ENCODE results near the gene BPIFB1.

BPIFB1 gene

DNA sequence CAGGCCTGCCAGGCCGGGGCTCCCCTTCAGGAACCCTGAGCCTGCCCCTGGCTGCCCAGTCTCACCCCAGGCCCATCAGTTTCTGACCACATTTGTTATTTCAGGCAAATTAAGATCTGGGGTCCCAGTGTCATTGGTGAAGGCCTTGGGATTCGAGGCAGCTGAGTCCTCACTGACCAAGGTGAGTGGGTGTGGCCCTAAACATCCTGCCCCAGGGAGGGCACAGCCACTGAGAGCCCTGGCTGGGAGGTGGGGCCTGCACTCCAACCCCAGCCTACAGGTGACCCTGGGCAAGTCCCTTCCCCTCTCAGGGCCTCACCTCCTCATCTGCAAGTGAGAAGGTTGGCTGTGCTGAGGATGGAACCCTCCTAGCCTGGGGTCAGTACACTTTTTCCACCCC lies 23.8 kb downstream of the BPIFB1 start:
- H3K27ac ChIP-seq: no peak overlapping the region
- TF ChIP-seq, protein P1, sequence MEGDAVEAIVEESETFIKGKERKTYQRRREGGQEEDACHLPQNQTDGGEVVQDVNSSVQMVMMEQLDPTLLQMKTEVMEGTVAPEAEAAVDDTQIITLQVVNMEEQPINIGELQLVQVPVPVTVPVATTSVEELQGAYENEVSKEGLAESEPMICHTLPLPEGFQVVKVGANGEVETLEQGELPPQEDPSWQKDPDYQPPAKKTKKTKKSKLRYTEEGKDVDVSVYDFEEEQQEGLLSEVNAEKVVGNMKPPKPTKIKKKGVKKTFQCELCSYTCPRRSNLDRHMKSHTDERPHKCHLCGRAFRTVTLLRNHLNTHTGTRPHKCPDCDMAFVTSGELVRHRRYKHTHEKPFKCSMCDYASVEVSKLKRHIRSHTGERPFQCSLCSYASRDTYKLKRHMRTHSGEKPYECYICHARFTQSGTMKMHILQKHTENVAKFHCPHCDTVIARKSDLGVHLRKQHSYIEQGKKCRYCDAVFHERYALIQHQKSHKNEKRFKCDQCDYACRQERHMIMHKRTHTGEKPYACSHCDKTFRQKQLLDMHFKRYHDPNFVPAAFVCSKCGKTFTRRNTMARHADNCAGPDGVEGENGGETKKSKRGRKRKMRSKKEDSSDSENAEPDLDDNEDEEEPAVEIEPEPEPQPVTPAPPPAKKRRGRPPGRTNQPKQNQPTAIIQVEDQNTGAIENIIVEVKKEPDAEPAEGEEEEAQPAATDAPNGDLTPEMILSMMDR (conservative IDR thresholded peaks at IDR 0.05): no peak

DNA sequence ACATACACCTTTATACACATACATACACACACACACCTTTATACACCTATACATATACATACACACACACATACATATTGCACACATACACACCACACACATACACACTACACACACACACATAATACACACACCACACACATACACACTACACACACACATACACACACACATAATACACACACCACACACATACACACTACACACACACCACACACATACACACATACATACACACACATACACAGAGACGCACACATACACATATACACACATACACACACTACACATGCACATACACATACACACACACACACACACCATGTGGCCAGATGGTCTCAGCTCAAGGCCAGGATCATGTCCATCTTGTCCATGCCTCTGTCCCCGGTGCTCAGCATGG lies 25.7 kb downstream of the BPIFB1 start:
- TF ChIP-seq, protein P1 (conservative IDR thresholded peaks at IDR 0.05): no peak
- no peak overlapping the region for H3K27ac ChIP-seq

DNA sequence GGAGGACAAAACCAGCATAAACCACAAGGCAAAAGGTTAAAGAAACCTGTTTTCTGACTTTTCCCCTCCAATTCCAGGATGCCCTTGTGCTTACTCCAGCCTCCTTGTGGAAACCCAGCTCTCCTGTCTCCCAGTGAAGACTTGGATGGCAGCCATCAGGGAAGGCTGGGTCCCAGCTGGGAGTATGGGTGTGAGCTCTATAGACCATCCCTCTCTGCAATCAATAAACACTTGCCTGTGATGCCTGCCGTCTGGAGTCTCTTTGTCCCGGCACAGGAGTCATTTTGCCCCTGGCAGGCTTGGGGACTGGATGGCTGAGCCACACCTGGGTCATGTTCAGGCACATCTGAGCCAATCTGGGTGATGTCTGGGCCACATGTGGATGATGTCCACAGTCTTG lies 26.6 kb downstream of the BPIFB1 start:
- TF ChIP-seq, protein P1 (conservative IDR thresholded peaks at IDR 0.05): no peak
- no peak overlapping the region for H3K27ac ChIP-seq

DNA sequence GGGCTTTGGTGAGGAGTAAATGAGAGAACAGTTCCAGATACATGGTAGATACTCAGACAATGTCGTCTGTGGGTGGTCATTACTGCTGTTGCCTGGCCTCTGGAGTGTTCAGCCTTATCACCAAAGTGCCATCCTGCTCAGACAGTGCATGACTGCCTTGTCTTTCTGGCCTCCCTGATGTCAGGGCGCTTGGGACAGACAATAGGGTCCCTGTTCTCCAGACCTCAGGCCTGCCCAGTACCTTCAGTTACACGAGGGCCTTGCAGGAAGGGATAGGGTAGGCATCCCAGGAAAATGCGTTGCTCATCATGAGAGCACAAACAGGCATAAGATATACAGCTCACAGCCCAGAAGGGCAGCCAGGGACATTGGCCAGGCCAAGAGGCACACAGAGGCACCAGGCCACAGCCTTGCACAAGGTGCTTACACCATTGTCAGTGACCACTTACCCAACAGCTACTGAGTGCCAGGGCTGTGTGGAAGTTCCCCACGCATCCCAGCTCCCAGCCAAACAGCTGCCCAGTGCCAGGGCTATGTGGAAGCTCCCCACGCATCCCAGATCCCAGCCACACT lies 27.4 kb downstream of the BPIFB1 start:
- TF ChIP-seq, protein P1 (conservative IDR thresholded peaks at IDR 0.05): no peak
- no peak overlapping the region for H3K27ac ChIP-seq

DNA sequence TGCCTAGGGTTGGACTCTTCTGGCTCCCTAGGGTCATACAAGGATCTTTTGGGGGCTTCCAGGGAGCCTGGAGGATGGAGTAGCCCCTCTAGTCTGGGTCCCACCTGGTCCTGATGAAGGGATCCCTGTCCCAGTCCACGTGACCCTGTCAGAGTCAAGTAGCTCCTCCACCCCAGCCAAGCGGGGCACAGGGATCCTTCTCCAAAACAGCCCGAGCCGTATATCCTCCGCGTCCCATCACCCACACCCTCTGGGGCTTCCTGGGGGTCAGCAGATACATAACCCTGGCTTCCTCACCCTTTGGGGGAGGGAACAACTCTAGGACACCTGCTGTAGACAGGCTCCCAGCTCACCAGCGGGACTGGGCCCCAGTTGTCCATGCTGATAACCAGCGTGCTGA lies 28.0 kb downstream of the BPIFB1 start:
- TF ChIP-seq, protein P1 (conservative IDR thresholded peaks at IDR 0.05): no peak
- H3K27ac ChIP-seq: no peak overlapping the region

DNA sequence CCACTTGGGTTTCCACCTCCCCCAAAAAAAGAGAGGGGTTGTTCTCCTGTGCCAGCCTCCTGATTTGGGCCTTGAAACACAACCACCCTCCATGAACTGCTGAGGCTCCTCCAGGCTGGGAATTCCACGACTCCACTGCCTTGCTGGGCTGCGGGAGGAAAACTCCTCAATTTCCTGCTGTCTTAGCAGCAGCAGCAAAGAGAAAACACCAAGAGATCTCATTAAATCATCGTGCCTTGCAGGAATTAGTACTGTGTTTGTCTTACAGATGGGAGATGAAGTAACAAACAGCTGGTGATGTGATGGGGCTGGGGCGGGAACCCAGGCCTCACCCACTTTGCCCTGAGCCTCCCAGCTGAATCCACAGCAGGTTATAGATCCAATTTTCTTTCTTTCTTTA lies 29.0 kb downstream of the BPIFB1 start:
- H3K27ac ChIP-seq: no peak overlapping the region
- TF ChIP-seq, protein P1 (conservative IDR thresholded peaks at IDR 0.05): no peak

DNA sequence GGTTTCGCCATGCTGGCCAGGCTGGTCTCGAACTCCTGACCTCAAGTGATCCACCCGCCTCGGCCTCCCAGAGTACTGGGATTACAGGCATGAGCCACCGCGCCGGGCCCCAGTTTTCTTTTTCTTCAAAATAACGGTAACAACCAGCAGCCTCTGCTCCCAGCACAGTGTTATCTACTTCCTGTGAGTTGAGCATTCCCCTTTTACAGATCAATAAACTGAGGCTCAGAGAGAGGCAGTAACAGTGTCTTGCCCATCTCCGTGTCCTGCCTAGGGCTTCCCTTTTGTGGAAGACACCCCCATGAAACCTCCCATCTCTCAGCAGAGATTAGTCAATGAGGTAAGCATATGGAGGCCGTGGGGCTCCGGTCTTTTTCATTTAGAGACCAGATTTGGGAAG lies 29.6 kb downstream of the BPIFB1 start:
- H3K27ac ChIP-seq: no peak overlapping the region
- TF ChIP-seq, protein P1 (conservative IDR thresholded peaks at IDR 0.05): no peak

Measured in VCaP (cell line).